ENCODE measurements around the gene MYH9.
A peak's percentile ranks its signal among the peaks of the same experiment; 100 is the strongest.
"Not testable (repeated sequence)": the region's sequence is repeated elsewhere in the genome, so short reads cannot be mapped to it uniquely, and the experiment has no call there.

The MYH9 gene

DNA sequence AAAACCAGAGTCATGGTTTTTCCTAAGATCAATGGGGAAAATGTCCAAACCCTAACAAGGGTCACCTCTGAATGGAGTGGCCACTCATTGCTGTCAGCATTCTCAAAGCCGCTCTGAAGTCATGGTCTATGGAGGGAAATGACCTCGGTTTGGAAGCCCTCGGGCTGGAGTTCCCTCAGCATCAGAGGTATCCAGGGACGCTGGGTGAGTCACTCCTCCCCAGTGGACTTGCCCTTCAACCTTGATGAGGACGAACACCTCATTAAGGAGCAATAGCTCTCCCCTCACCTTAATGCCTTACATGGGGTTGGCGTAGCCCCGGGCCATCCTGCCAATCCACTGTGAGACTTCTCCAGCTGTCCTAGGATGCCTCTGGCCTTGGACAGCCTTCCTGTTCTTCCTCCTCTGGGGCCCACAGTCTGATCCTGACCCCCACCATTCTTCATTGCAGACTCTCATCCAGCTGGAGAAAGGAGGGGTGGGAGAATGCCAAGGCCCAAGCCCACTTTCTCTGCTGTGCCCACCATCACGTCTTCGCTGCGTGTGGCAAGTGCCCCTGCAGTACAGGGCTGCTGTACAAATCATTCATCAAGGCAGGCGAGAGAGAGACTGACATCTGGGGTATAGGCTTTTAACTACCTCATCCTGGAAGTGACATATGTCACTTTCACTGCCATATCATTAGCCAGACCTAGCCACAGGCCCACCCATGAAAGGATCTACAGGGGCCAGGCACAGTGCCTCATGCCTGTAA lies 25.4 kb upstream of the MYH9 start:
- no peak for DNase-seq (ENCODE audit: low read depth in 3 of 3)

- DNase-seq (ENCODE audit: low read depth in 3 of 3): peak in 2 of 3 donors; percentile 19 to 31
Observed at GRCh38 chr22:36411589-36412258, 24.0 kb upstream of the MYH9 start.

- DNase-seq (ENCODE audit: low read depth in 3 of 3): peak in 1 of 3 donors; percentile 63
Observed at GRCh38 chr22:36409911-36410756, 22.4 kb upstream of the MYH9 start.

- DNase-seq (ENCODE audit: low read depth in 3 of 3): not testable (repeated sequence)
Observed at GRCh38 chr22:36409554-36409910, 21.8 kb upstream of the MYH9 start.

- no peak for DNase-seq (ENCODE audit: low read depth in 3 of 3)
Observed at GRCh38 chr22:36409056-36409455, 21.3 kb upstream of the MYH9 start.

DNA sequence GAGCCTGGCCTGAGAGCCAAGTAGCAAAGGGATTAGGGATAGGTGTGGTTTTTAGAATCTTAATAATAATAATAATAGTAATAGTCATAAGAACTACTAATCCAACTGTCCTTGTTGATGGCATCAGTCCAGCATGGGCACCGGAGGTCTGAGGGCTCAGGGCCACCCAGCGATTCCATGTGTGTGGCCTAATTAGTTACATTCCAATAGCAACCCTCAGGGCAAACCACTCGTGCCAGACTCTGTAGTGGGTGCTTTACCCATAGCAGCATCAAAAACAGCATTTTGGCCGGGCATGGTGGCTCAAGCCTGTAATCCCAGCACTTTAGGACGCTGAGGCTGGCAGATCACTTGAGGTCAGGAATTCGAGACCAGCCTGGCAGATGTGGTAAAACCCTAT lies 19.0 kb upstream of the MYH9 start:
- no peak for DNase-seq (ENCODE audit: low read depth in 3 of 3)

DNA sequence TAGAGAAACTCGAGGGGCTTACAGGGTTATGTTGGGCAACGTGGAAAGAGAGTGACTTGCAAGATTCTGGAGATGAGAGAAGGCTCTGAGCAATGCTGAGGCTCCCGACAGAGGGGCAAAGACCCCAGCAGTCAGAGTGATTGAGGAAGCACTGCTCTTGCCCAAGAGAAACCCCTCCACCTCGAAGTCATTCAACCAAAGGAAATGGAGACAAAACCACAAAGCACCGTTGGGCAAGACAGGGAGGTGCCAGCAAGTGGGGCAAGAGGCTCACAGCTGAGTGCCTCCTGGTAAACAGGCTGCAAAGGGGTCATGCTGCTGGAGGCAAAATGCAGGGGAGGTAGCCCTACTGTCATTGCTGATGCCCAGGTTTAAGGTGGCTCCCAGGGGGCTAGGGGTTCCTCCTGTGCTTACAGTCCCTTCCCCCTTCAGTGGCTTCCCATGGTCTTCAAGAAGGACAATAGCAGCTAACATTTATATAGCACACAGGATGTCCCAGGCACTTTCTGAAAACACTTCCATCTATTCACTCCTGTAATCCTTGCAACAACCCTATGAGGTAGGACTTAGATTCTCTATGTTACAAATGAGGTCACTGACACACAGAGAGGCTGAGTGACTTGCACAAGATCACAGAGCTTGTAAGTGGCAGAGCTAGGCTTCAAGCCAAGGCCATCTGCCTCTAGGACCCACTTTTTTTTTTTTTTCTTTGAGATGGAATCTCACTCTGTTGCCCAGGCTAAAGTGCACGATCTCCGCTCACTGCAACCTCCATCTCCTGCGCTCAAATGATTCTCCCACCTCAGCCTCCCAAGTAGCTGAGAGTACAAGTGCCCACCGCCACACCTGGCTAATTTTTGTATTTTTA lies 18.1 kb upstream of the MYH9 start:
- DNase-seq (ENCODE audit: low read depth in 3 of 3): no peak

- no peak for DNase-seq (ENCODE audit: low read depth in 3 of 3)
Observed at GRCh38 chr22:36405221-36405661, 17.5 kb upstream of the MYH9 start.

- DNase-seq (ENCODE audit: low read depth in 3 of 3): no peak
Observed at GRCh38 chr22:36404446-36404845, 16.7 kb upstream of the MYH9 start.

DNA sequence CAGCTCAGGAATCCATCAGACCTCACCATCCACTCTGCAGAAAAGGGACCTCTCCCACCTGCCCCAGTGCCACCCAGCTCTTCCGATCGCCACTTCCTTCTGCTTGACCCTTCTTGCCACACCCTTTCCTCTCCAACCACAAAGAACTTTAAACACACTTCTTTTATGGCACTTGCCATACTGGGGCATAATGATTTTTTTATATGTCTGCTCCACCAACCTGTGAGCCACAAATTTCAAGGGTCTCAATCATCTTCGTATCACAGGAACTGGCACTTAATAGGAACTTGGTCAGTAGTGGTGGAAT lies 11.7 kb upstream of the MYH9 start:
- no peak for DNase-seq (ENCODE audit: low read depth in 3 of 3)

DNA sequence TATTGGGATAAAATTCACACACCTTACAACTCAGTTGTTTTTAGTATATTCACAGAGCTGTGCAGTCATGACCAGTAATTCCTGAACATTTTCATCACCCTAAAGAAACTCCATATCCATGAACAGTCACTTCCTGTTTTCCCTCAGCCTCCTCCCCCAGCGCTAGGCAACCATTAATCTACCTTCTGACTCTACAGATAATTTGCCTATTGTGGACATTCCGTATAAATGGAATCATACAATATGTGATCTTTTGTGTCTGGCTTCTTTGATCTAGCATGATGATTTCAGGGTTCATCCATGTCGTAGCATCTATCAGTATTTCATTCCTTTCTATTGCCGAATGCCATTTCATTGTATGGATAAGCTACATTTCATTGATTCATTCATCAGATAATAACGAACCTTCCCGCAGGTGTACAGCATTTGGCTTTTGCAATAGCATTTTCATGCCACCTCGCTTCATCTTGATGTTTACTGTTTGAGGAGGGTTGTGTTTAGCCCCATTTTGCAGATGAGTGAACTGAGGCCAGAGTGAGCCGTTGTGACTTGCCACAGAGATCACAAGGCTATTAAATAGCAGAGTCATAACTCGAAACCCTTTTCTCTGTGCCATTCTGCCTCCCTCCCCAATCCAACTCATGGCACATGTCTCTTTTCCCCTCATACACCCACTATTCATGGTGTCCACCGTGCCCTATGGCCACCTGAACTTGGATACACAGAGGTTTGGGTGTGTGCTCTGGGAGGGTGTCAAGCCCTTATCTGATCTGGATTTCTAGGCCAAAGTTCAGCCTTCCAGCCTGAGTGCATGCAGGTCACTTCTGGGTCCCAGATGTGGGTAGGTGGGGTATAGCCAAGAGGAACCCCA lies 11.1 kb upstream of the MYH9 start:
- DNase-seq (ENCODE audit: low read depth in 3 of 3): no peak

DNA sequence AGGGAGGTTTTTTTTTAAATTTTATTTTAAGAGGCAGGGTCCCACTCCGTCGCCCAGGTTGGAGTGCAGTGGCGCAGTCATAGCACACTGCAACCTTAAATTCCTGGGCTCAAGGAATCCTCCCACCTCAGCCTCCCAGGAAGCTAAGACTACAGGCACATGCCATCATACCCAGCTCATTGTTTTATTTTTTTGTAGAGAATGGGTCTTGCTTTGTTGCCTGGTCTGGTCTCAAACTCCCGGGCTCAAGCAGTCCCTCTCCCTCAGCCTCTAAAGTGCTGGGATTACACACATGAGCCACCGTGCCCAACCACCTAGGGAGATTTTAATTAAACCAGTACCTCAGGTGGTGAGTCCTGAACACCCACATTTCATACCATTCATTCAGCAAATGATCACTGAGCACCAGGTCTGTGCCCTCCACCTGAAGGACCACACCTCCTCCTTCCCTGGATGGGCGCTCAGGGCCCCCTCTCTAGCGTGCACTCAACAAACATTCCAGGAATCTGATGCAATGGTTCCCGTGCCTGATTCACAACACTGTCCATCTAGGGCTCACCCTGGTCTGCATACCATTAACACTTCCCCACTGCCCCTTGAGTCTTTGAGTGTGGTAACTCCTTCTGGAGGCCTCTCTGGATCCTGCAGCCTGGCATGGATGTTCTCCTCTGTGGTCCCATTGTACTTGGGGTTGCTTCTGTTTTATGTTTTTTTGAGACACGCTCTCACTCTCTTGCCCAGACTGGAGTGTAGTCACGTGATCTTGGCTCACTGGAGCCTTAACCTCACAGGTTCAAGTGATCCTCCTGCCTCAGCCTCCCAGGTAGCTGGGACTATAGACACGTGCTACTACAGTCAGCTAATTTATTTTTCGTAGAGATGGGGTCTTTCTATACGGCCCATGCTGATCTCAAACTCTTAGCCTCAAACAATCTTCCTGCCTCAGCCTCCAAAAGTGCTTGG lies 9.6 kb upstream of the MYH9 start:
- no peak for DNase-seq (ENCODE audit: low read depth in 3 of 3)

GRCh38 chr22:36395915-36396314 lies 8.1 kb upstream of the MYH9 start:
- DNase-seq (ENCODE audit: low read depth in 3 of 3): no peak

DNA sequence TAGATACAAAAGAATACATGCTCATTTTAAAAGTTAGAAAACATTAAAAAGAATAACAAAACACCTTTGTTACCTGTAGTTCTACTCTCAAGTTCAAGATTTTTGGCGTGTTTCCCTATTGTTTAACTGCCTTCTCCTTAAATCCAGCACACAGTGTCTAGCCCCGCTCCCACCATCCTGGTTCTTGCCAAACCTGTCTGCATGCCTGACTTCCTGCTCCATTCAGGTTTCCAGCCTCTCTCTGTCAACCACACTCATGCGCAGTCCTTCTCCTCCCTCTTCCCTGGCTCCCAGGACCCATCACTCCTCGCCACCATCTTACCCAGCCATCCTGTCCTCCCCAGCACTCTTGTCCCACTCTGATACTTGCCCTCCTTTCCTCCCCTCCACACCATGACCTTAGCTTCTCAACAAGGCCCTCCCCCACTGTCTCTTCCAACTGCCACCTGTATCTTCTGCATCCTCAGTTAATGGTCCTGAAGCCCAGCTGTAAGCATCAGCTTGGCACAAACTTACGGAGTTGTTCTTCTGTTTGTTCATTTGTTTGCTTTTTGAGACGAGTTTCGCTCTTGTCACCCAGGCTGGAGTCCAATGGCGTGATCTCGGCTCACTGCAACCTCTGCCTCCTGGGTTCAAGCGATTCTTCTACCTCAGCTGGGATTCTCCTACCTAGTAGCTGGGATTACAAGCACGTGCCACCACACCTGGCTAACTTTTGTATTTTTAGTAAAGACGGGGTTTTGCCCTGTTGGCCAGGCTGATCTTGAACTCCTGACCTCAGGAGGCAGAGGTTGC lies 7.5 kb upstream of the MYH9 start:
- no peak for DNase-seq (ENCODE audit: low read depth in 3 of 3)

GRCh38 chr22:36391638-36392037 lies 3.9 kb upstream of the MYH9 start:
- DNase-seq (ENCODE audit: low read depth in 3 of 3): no peak

DNA sequence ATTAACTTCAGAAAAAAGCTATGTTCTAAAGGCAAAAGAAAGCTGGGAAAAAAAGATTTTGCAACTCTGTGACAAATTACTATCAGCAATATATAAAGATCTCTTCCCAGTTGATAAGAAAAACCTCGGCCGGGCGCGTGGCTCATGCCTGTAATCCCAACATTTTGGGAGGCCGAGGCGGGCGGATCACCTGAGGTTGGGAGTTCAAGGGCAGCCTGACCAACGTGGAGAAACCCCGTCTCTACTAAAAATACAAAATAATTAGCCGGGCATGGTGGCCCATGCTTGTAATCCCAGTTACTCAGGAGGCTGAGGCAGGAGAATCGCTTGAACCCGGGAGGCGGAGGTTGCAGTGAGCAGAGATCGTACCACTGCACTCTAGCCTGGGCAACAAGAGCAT lies 1.4 kb upstream of the MYH9 start:
- not testable (repeated sequence) for DNase-seq (ENCODE audit: low read depth in 3 of 3)

GRCh38 chr22:36387709-36387958 lies 133 bp downstream of the MYH9 start:
- DNase-seq (ENCODE audit: low read depth in 3 of 3): no peak

DNA sequence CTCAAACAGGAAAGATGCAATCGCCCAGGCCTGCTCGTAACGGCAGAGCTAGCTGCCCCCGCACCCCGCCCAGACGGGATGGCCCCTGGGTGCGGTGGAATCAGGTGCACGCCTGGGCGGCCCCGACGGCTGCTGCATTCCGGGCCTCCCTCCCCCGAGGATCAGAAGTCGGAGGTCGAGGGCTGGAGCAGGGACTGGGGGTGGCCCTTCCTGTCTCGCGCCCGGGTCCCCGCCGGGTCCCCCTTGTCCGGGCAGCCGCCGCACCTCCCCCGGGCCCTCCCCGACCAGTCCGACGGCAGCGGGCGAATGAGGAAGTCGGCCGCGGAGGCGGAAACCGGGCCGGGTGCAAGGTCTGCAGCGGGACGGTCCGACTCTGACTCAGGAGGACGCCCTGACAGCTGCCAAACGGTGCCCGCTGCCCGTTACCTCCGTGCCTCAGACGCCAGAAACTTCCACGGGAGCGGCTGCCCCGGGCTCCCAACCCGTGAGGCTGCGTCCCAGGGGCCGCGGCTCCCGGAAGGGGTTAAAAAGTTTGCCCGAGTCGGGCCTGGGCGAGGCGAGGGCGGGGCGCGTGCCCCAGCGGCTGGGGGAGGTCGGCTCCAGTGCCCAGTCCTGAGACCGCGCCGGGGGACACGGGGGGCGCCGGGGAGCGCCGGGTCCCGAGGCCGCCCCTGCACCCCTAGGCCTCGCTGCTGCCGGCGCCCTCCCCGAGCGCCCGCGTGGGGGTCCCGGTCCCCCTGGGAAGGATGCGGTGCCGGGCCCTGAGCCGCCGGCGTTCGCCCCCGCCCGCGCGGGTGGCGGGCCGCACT lies 663 bp downstream of the MYH9 start:
- DNase-seq (ENCODE audit: low read depth in 3 of 3): peak in 1 of 3 donors; percentile 61
